Neural cell (in vitro differentiated cells): ENCODE results near the gene CDRT15L2. TPM values are rescaled to one million over a fixed set of nuclear protein-coding genes. Genes with fewer than 3 reads are reported as not detected.
"Not testable (repeated sequence)": the region's sequence is repeated elsewhere in the genome, so short reads cannot be mapped to it uniquely, and the experiment has no call there.

Experiments
- H2AFZ ChIP-seq: fragments of 200-600, 300-800 bp; sonication (generic), shearing (Covaris generic); 2 replicates; pipeline ENCODE4 v1.6.0; 2014; ENCODE audit warnings: low read depth, mild to moderate bottlenecking, antibody characterized with exemption, low read length, moderate library complexity
- H3F3A ChIP-seq: fragments of 200-600 bp; shearing (Covaris generic); 2 replicates; pipeline ENCODE4 v1.6.1; 2016; ENCODE audit warnings: mild to moderate bottlenecking, moderate library complexity, mixed read lengths, antibody characterized with exemption, low read length; ENCODE audit not compliant: insufficient read depth, poor library complexity, severe bottlenecking
- H3K27ac ChIP-seq: fragments of 200-600, 300-800 bp; sonication (generic), shearing (Covaris generic); 2 replicates; pipeline ENCODE4 v1.5.1; 2014; ENCODE audit warnings: mild to moderate bottlenecking, low read length, moderate library complexity
- H3K27me3 ChIP-seq: fragments of 300-800, 200-600 bp; sonication (generic), shearing (Covaris generic); 2 replicates; pipeline ENCODE4 v1.6.0; 2014; ENCODE audit warnings: mild to moderate bottlenecking, low read depth, low read length, moderate library complexity; ENCODE audit not compliant: insufficient read depth
- H3K36me3 ChIP-seq: fragments of 300-800, 200-600 bp; sonication (generic), shearing (Covaris generic); 2 replicates; pipeline ENCODE4 v1.5.1; 2014; ENCODE audit warnings: mild to moderate bottlenecking, antibody characterized with exemption, low read length, moderate library complexity; ENCODE audit not compliant: insufficient read depth
- H3K4me2 ChIP-seq: fragments of 300-800, 200-600 bp; sonication (generic), shearing (Covaris generic); 2 replicates; pipeline ENCODE4 v1.6.0; 2014; ENCODE audit warnings: mild to moderate bottlenecking, low read length
- H3K4me3 ChIP-seq: fragments of 300-800, 200-600 bp; sonication (generic), shearing (Covaris generic); 2 replicates; pipeline ENCODE4 v1.5.1; 2014; ENCODE audit warnings: mild to moderate bottlenecking, low read length, moderate library complexity
- H3K79me2 ChIP-seq: fragments of 200-600 bp; shearing (Covaris generic); replicated peaks from 2 replicates; pipeline ENCODE4 v1.6.0; 2014; ENCODE audit warnings: mild to moderate bottlenecking, low read length, moderate library complexity; ENCODE audit not compliant: insufficient read depth
- H3K9ac ChIP-seq: fragments of 300-800, 200-600 bp; sonication (generic), shearing (Covaris generic); 2 replicates; pipeline ENCODE4 v1.6.1; 2016; ENCODE audit warnings: mild to moderate bottlenecking, low read length, mixed read lengths
- H3K9me2 ChIP-seq: fragments of 200-600 bp; shearing (Covaris generic); 2 replicates; pipeline ENCODE4 v1.6.1; 2016; ENCODE audit warnings: mild to moderate bottlenecking, low read length, mixed read lengths; ENCODE audit not compliant: insufficient read depth
- H3K9me3 ChIP-seq: fragments of 200-600, 300-800 bp; sonication (generic), shearing (Covaris generic); 2 replicates; pipeline ENCODE4 v1.6.1; 2016; ENCODE audit warnings: mild to moderate bottlenecking, mixed run types, low read length, moderate library complexity, mixed read lengths
- H4K20me1 ChIP-seq: fragments of 200-600 bp; shearing (Covaris generic); 2 replicates; pipeline ENCODE4 v1.6.1; 2016; ENCODE audit warnings: mild to moderate bottlenecking, mixed run types; ENCODE audit not compliant: insufficient read depth
- POLR2AphosphoS5 ChIP-seq: IDR thresholded peaks from 2 replicates; pipeline ENCODE4 v1.6.1; 2012
- REST ChIP-seq: IDR thresholded peaks from 2 replicates; pipeline ENCODE4 v1.6.1; 2012; ENCODE audit warnings: borderline replicate concordance
- polyA minus RNA-seq: library from RNA; depleted of rRNA, polyadenylated mRNA; stranded (reverse); fragments of >200 nt; gene quantifications from 2 replicates; pipeline ENCODE4 v1.2.3, GENCODE V29; 2014
- polyA plus RNA-seq: library from polyadenylated mRNA; depleted of rRNA; stranded (reverse); fragments of >200 nt; gene quantifications from 2 replicates; pipeline ENCODE4 v1.2.3, GENCODE V29; 2014

The CDRT15L2 gene
- polyA plus RNA-seq, result not detected in 2 replicates
- polyA minus RNA-seq, result not detected in 2 replicates

GRCh38 chr17:20579424-20579823 is at the start of gene CDRT15L2:
TSS of gene CDRT15L2 (plus strand) at chr17:20579724. CDS start at chr17:20579744, 20 bp downstream.
- H3K9ac ChIP-seq, H2AFZ ChIP-seq, H3K9me3 ChIP-seq, H3K4me2 ChIP-seq, H3K27me3 ChIP-seq, H3K4me3 ChIP-seq, H3K9me2 ChIP-seq, H3K36me3 ChIP-seq, H4K20me1 ChIP-seq, H3F3A ChIP-seq, H3K27ac ChIP-seq, H3K79me2 ChIP-seq: not testable (repeated sequence)

GRCh38 chr17:20530104-20530503 is 49.4 kb upstream of the CDRT15L2 start:
- not testable (repeated sequence) for H3K4me2 ChIP-seq, H3K27me3 ChIP-seq, H2AFZ ChIP-seq

GRCh38 chr17:20532544-20533090 is 46.9 kb upstream of the CDRT15L2 start:
- not testable (repeated sequence) for H4K20me1 ChIP-seq, H3K79me2 ChIP-seq, H3K36me3 ChIP-seq, H3F3A ChIP-seq, H3K4me2 ChIP-seq, H2AFZ ChIP-seq, H3K9me3 ChIP-seq, H3K9me2 ChIP-seq, H3K27me3 ChIP-seq
- TF ChIP-seq POLR2AphosphoS5 (peak; percentile 37), REST (peak; percentile 76)
- Histone ChIP-seq H3K27ac (peak overlapping the region; percentile 85), H3K4me3 (peak overlapping the region; percentile 59), H3K9ac (peak overlapping the region; percentile 70)

More at GRCh38 chr17:20530104-20530503, 49.4 kb upstream of the CDRT15L2 start:
- H3K79me2 ChIP-seq, H3K9me2 ChIP-seq, H3K9me3 ChIP-seq, H3K36me3 ChIP-seq, H3K9ac ChIP-seq, H3K4me3 ChIP-seq, H4K20me1 ChIP-seq, H3K27ac ChIP-seq, H3F3A ChIP-seq: not testable (repeated sequence)

- Histone ChIP-seq H3K27ac (peak overlapping the region; percentile 85), H3K9ac (peak overlapping the region; percentile 70), H3K4me3 (peak overlapping the region; percentile 59)
- not testable (repeated sequence) for H3K79me2 ChIP-seq, H3K9me3 ChIP-seq, H3K4me2 ChIP-seq, H4K20me1 ChIP-seq, H2AFZ ChIP-seq, H3K27me3 ChIP-seq, H3K9me2 ChIP-seq, H3F3A ChIP-seq, H3K36me3 ChIP-seq
Observed at GRCh38 chr17:20533206-20533605, 46.3 kb upstream of the CDRT15L2 start.

GRCh38 chr17:20534711-20535550 is 44.6 kb upstream of the CDRT15L2 start:
- not testable (repeated sequence) for H3K9me2 ChIP-seq, H3K79me2 ChIP-seq, H3K4me2 ChIP-seq, H3F3A ChIP-seq, H3K27ac ChIP-seq, H2AFZ ChIP-seq, H4K20me1 ChIP-seq, H3K27me3 ChIP-seq, H3K36me3 ChIP-seq, H3K9me3 ChIP-seq
- Histone ChIP-seq H3K9ac (peak overlapping the region; percentile 12), H3K4me3 (peak overlapping the region; percentile 59)

GRCh38 chr17:20540414-20540813 is 39.1 kb upstream of the CDRT15L2 start:
- not testable (repeated sequence) for H3K27me3 ChIP-seq, H3K79me2 ChIP-seq, H3K9ac ChIP-seq, H3K4me3 ChIP-seq, H4K20me1 ChIP-seq, H3K9me3 ChIP-seq, H3F3A ChIP-seq, H2AFZ ChIP-seq, H3K9me2 ChIP-seq, H3K4me2 ChIP-seq, H3K36me3 ChIP-seq, H3K27ac ChIP-seq
